Measurements from ENCODE around the gene PIMREG. TPM values are rescaled to one million over a fixed set of nuclear protein-coding genes. Genes with fewer than 3 reads are reported as not detected.

Gene PIMREG
- polyA plus RNA-seq, 1 donor (not counting 4 experiments of a cell fraction or from before 2014, with no cell fraction given) = 7.5 TPM

DNA sequence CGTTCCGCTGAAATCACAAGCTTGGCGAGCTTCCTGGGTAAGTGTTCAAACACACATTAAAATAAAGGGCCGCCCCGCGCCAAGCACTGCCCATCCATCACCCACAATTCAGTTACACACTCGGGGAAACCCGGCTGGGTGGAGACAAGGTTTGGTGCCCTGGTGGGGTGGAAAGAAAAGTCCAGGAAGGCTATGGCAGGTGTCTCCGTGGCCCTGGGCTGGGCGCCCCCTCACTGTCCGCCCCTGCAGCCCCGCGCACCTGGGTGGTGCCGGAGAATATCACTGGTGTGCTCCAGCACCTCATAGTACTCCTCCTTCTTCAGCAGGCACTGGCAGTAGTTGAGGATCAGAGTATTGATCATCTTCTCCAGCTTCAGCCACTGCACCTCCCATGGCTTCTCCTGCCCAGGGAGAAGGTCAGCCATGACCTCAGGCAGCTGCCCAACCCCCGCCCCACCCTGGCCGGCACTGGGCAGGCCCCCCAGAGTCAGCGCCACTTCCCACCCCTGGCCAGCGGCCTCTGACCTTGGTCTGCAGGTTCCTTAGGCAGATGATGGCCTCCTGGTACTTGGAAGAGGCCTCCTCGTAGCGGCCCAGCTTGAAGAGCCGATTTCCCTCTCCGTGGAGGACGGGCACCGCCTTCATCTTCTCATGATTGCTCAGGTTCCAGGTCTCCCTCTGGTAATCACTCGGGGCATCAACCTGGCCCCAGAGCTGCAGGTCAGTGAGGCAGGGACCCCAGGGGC, 17.7 kb upstream of the PIMREG start:
- no peak for DNase-seq (ENCODE audit: low read depth, low spot score)
- no peak for TF ChIP-seq EZH2 (IDR thresholded peaks at IDR 0.05; ENCODE audit: low read length)
- TF ChIP-seq, protein P1, sequence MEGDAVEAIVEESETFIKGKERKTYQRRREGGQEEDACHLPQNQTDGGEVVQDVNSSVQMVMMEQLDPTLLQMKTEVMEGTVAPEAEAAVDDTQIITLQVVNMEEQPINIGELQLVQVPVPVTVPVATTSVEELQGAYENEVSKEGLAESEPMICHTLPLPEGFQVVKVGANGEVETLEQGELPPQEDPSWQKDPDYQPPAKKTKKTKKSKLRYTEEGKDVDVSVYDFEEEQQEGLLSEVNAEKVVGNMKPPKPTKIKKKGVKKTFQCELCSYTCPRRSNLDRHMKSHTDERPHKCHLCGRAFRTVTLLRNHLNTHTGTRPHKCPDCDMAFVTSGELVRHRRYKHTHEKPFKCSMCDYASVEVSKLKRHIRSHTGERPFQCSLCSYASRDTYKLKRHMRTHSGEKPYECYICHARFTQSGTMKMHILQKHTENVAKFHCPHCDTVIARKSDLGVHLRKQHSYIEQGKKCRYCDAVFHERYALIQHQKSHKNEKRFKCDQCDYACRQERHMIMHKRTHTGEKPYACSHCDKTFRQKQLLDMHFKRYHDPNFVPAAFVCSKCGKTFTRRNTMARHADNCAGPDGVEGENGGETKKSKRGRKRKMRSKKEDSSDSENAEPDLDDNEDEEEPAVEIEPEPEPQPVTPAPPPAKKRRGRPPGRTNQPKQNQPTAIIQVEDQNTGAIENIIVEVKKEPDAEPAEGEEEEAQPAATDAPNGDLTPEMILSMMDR (optimal IDR thresholded peaks at IDR 0.05 in 1 of 3, IDR thresholded peaks at IDR 0.05 in 1 of 3, conservative IDR thresholded peaks at IDR 0.05 in 1 of 3; ENCODE audit: extremely low read depth in 1 of 3, insufficient read depth in 2 of 3, low read length in 3 of 3) = no peak
- dilution Hi-C loops (cut with MboI; ENCODE audit: extremely low pct_ligation_motif_present, low sequenced_read_pairs) = no loop called here

DNA sequence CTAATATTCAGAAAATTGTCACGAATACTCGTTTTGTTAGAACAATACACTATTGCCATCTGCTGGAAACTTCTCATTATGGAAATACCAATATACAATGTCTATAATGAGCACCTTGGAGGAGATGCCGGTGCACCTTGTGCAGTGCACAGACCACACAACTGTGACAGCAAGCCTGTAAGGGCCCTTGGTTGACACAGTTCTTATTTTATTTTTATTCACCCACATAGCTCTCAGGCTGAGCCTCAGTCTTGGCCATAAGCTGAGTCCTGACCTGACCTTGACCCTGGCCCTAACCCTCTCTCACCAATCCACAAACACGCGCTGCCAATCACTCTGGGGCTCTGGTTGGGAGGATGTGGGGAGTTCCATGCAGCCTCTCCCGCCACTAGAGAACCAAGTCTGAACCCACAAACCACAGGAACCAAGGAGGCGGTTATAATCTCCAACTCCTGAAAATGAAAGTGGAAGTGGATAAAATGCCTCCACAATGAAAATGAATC, 16.9 kb upstream of the PIMREG start:
- no peaks in the 10 kb centered on the region for H3K9me1 ChIP-seq (ENCODE audit: control insufficient read depth, extremely low read depth, insufficient read depth, low read length)
- H3K9me3 ChIP-seq (ENCODE audit: control insufficient read depth, low read depth, low read length) = no peaks in the 10 kb centered on the region
- no peaks in the 10 kb centered on the region for H3K79me2 ChIP-seq (ENCODE audit: control insufficient read depth, insufficient read depth, low read length)
- peaks cover 3% of the 10 kb centered on the region for H3K27me3 ChIP-seq (ENCODE audit: control insufficient read depth, extremely low read depth, insufficient read depth, low read length)
- H3K36me3 ChIP-seq (ENCODE audit: control insufficient read depth in 2 of 2, extremely low read depth in 1 of 2, insufficient read depth in 2 of 2, low read length in 2 of 2) = no peaks in the 10 kb centered on the region
- no peak overlapping the region for H3K27ac ChIP-seq (ENCODE audit: control insufficient read depth, insufficient read depth, low read length)
- H2AFZ ChIP-seq (ENCODE audit: control insufficient read depth, low read length) = no peak overlapping the region
- peak overlapping the region; percentile 38 for H3K4me2 ChIP-seq (ENCODE audit: control insufficient read depth, extremely low read depth, insufficient read depth, low read depth, low read length)
- H4K20me1 ChIP-seq (ENCODE audit: control insufficient read depth, extremely low read depth, insufficient read depth, low read length) = peaks cover 1% of the 10 kb centered on the region
- H3K9ac ChIP-seq (ENCODE audit: control insufficient read depth, extremely low read depth, insufficient read depth, low read length) = no peak overlapping the region
- dilution Hi-C loops (cut with MboI; ENCODE audit: extremely low pct_ligation_motif_present, low sequenced_read_pairs) = no loop called here
- H3K4me3 ChIP-seq (ENCODE audit: control insufficient read depth in 2 of 3, extremely low read depth in 1 of 3, insufficient read depth in 2 of 3, low read depth in 1 of 3, low read length in 3 of 3) = no peak overlapping the region
- no peak for FAIRE-seq
- no peak for DNase-seq (ENCODE audit: low read depth, low spot score)
- H3K4me1 ChIP-seq (ENCODE audit: control insufficient read depth, extremely low read depth, insufficient read depth, low read length) = no peaks in the 10 kb centered on the region
- TF ChIP-seq, protein P1 (optimal IDR thresholded peaks at IDR 0.05 in 1 of 3, IDR thresholded peaks at IDR 0.05 in 1 of 3, conservative IDR thresholded peaks at IDR 0.05 in 1 of 3; ENCODE audit: extremely low read depth in 1 of 3, insufficient read depth in 2 of 3, low read length in 3 of 3) = no peak
- TF ChIP-seq EZH2 (IDR thresholded peaks at IDR 0.05; ENCODE audit: low read length) = no peak

More for the DNA sequence above, 17.7 kb upstream of the PIMREG start:
- H3K27me3 ChIP-seq (ENCODE audit: control insufficient read depth, extremely low read depth, insufficient read depth, low read length) = peaks cover 3% of the 10 kb centered on the region
- no peaks in the 10 kb centered on the region for H3K79me2 ChIP-seq (ENCODE audit: control insufficient read depth, insufficient read depth, low read length)
- H3K4me3 ChIP-seq (ENCODE audit: control insufficient read depth in 2 of 3, extremely low read depth in 1 of 3, insufficient read depth in 2 of 3, low read depth in 1 of 3, low read length in 3 of 3) = no peak overlapping the region
- no peak for FAIRE-seq
- no peak overlapping the region for H3K27ac ChIP-seq (ENCODE audit: control insufficient read depth, insufficient read depth, low read length)
- no peaks in the 10 kb centered on the region for H3K36me3 ChIP-seq (ENCODE audit: control insufficient read depth in 2 of 2, extremely low read depth in 1 of 2, insufficient read depth in 2 of 2, low read length in 2 of 2)
- H3K4me2 ChIP-seq (ENCODE audit: control insufficient read depth, extremely low read depth, insufficient read depth, low read depth, low read length) = no peak overlapping the region
- H4K20me1 ChIP-seq (ENCODE audit: control insufficient read depth, extremely low read depth, insufficient read depth, low read length) = peaks cover 2% of the 10 kb centered on the region
- H3K9me3 ChIP-seq (ENCODE audit: control insufficient read depth, low read depth, low read length) = no peaks in the 10 kb centered on the region
- no peak overlapping the region for H2AFZ ChIP-seq (ENCODE audit: control insufficient read depth, low read length)
- H3K9ac ChIP-seq (ENCODE audit: control insufficient read depth, extremely low read depth, insufficient read depth, low read length) = no peak overlapping the region
- H3K9me1 ChIP-seq (ENCODE audit: control insufficient read depth, extremely low read depth, insufficient read depth, low read length) = no peaks in the 10 kb centered on the region
- no peaks in the 10 kb centered on the region for H3K4me1 ChIP-seq (ENCODE audit: control insufficient read depth, extremely low read depth, insufficient read depth, low read length)
